Right lobe of liver (tissue), 4 donors: ENCODE data around the gene HLA-DRB1.

Experiments
- POLR2A ChIP-seq: fragments of 450-650 bp; IDR thresholded peaks from one replicate; pipeline ENCODE4 v1.6.1; 2017; ENCODE audit warnings: antibody characterized with exemption, mild to moderate bottlenecking
- TF ChIP-seq, protein P1 (sequence below), 4 donors: fragments of 200-600 bp in 3 of 4; fragments of 450-650 bp in 1 of 4; IDR thresholded peaks; one replicate each; pipeline versions ENCODE4 v1.5.1 to v1.8.0; 2016 to 2022; ENCODE audit warnings: antibody characterized with exemption in 4 of 4, mild to moderate bottlenecking in 2 of 4
- donor health status: DM: no; HTN: no; CAD: no.
- donor health status: DM: no; HTN: no; CAD: no.
- donor health status: DM: no; HTN: yes; CAD: no.

GRCh38 chr6:32610682-32611296 is 21.1 kb upstream of the HLA-DRB1 start:
- TF ChIP-seq, protein P1, sequence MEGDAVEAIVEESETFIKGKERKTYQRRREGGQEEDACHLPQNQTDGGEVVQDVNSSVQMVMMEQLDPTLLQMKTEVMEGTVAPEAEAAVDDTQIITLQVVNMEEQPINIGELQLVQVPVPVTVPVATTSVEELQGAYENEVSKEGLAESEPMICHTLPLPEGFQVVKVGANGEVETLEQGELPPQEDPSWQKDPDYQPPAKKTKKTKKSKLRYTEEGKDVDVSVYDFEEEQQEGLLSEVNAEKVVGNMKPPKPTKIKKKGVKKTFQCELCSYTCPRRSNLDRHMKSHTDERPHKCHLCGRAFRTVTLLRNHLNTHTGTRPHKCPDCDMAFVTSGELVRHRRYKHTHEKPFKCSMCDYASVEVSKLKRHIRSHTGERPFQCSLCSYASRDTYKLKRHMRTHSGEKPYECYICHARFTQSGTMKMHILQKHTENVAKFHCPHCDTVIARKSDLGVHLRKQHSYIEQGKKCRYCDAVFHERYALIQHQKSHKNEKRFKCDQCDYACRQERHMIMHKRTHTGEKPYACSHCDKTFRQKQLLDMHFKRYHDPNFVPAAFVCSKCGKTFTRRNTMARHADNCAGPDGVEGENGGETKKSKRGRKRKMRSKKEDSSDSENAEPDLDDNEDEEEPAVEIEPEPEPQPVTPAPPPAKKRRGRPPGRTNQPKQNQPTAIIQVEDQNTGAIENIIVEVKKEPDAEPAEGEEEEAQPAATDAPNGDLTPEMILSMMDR (IDR thresholded peaks at IDR 0.05): no peak
- no peak for TF ChIP-seq POLR2A
